ENCODE measurements around the gene CLEC20A.

CLEC20A gene

DNA sequence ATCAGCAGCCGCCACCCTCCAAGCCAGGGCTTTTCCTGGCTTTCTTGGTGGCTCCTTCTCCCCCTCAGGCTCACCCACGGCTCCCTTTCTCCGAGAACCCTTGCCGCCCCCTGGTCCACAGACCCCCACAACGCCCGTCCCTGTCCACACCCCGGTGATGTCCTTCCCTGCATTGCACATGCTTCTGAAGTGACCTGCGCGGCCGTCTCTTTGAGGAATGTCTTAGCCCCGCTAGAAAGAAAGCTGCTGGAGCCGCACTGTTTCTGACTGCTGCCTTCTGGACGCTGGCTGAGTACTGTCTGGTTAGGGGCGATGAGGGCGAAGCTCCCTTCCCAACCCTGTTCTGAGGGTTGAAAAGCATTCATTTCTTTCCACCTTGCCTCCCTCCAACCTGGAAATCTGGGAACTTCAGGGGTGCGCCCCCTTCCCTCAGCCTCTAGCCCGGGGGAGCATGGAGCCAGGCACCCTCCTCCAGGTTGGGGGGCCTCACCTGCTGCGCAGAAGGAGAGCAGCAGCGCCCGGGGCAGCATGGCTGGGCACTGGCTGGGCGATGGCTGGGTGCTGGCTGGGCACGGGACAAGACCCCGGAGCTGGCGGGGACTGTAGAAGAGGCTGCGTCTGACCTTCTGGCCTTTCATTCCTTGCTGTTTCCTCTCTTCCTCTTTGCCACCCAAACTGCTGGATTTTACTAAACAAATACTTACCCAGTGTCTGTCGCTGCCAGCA, at the start of gene CLEC20A:
Gene CLEC20A (minus strand): TSS at position 555 of the 726 bp plus-strand sequence. CDS start 25 bp downstream, at position 530.
- no peak for DNase-seq (ENCODE audit: low spot score)

GRCh38 chr1:178544531-178544930, 47.8 kb upstream of the CLEC20A start:
- no peak for DNase-seq (ENCODE audit: low spot score)

- DNase-seq (ENCODE audit: low spot score), result no peak
Measured at GRCh38 chr1:178543290-178543607, 46.5 kb upstream of the CLEC20A start.

GRCh38 chr1:178542554-178543289, 46.0 kb upstream of the CLEC20A start:
- DNase-seq (ENCODE audit: low spot score), result peak; percentile 70

GRCh38 chr1:178541829-178542553, 45.2 kb upstream of the CLEC20A start:
- peak; percentile 34 for DNase-seq (ENCODE audit: low spot score)

DNA sequence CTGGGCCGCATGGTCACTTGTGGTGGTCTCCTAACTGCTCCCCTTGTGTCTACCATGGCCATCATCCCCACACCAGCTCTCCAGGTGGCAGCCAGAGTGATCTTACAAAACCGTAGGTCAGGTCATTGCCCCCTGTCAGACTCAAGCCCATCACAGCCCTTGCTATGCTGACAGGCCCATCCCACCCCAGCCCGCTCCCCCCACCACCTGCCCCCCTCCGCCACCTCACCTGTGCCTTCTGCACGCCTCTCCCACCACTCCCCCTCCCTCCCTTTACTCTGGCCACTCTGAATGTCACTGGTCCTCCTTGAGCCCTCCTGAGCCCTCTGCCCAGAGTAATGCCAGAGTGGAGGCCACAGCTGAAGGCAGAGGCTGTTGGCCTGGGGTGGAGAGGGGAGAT, 44.6 kb upstream of the CLEC20A start:
- no peak for DNase-seq (ENCODE audit: low spot score)

DNA sequence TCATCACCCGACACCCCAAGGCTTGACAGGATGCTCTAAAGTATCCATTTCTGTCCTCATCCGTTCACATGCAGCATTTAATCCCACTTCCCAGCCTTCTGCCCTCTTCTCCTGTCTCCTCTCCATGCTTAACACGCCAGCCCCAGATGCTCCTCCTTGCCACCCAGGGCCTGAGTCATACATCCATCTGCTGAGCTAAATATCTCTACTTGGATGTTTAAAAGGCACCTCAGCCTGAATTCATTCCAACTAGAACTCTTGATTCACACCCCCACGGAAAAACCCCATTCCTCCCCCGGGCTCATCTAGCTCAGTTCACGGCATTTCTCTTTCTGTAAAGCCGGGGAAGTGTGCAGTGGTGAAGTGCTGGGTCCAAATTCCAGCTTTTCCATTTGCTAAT, 43.9 kb upstream of the CLEC20A start:
- DNase-seq (ENCODE audit: low spot score), result peak; percentile 83

- DNase-seq (ENCODE audit: low spot score), result peak; percentile 10
Measured at GRCh38 chr1:178540204-178540603, 43.4 kb upstream of the CLEC20A start.

DNA sequence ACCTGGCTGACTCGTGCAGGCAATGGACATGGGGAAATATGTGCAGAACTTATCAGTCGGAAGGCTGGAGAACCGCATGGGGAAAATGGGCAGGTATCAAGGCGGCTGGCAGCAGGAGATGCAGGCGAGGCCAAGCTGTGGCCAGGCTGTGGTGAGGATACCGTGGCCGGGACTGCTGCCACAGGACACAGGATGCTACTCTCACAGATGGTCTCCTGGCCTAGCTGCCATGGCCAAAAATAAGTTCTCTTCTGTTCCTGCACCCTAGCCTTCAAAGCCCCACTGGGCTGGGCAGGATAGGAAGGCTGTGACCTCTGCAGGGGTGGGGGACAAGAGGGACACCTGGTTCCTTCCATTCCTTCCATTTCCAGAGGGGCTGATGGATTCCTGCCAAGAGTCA, 42.5 kb upstream of the CLEC20A start:
- DNase-seq (ENCODE audit: low spot score), result no peak

- DNase-seq (ENCODE audit: low spot score), result no peak
Measured at GRCh38 chr1:178538192-178538916, 41.6 kb upstream of the CLEC20A start.

GRCh38 chr1:178537382-178538090, 40.8 kb upstream of the CLEC20A start:
- no peak for DNase-seq (ENCODE audit: low spot score)

DNA sequence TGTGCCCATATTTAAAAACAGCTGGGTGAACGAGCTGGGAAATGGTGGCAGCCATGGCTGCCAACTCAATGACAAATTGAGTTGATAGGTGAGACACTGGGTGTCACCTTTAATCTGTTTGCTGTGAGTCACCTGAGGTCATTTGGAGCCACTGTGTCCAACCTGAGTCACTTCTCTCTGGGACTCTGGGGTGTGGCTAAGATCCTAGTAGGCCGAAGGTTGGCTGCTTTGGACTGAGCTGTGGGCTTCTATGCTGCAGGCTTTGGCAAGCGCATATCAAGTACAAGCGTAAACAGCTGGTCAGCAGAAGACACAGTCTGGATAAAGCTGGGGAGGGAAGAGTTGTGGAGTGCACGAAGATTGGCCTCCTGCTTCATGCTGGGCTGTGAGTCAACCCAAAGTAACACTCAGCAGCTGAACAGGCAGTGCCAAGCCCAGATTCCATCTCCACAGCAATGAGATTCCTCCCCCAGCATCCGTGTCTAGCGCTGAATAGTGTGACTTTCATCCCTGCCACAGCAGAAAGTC, 40.1 kb upstream of the CLEC20A start:
- DNase-seq (ENCODE audit: low spot score), result peak; percentile 70

- no peak for DNase-seq (ENCODE audit: low spot score)
Measured at GRCh38 chr1:178536329-178536728, 39.6 kb upstream of the CLEC20A start.

DNA sequence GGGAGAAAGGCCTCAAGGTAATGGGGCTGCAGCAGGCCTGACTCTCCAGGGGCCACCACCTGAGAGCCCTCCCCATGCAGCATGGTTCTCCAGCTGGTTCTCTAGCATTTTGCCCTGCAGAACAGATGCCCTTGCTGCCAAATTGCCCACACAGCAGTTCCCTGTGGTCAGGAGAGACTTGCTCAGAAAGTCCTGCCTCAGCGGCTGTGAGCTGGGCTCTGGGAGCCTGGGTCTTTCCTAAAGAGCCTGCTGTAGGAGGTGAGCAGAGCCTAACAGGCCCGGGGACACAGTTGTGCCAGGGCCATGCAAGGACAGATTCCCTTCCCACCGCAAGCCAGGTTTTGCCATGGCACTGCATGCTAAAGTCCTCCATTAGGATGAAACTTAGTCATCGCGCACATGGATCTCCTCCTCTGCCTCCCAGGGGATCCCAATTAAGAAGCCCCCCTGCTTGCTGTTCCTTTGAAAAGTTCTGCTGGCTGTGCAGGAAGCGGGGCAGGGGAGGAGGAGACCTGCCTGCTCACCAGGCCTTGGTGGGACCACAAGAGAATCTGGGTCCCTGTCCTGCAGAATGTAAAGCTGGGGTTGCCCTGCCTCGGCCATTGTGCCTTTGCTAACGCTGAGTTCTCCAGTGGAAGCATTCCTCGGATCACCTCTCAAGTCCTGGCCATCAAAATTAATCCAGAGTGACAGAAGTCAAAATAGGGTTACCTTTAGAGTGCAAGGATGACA, 37.5 kb upstream of the CLEC20A start:
- DNase-seq (ENCODE audit: low spot score), result no peak

GRCh38 chr1:178533121-178533946, 36.6 kb upstream of the CLEC20A start:
- no peak for DNase-seq (ENCODE audit: low spot score)

DNA sequence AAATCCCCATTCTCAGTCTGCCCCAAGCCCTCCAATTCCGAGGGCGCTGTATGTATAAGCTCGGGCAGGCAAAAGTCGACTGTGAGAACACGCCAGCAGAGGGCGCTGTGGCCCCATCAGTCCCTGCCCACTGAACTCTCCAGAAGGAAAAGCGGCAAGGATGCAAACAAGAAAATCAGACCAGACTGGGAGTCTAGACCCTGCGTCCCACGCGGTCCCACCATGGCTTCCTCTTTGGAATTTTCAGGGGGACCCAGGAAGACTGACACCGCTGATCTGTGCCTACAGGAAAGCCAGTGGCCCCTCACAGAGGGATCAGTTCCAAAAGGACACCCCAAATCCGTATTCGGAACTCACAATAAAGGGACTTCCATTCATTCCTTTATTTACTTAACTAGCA, 35.6 kb upstream of the CLEC20A start:
- peak; percentile 76 for DNase-seq (ENCODE audit: low spot score)

DNA sequence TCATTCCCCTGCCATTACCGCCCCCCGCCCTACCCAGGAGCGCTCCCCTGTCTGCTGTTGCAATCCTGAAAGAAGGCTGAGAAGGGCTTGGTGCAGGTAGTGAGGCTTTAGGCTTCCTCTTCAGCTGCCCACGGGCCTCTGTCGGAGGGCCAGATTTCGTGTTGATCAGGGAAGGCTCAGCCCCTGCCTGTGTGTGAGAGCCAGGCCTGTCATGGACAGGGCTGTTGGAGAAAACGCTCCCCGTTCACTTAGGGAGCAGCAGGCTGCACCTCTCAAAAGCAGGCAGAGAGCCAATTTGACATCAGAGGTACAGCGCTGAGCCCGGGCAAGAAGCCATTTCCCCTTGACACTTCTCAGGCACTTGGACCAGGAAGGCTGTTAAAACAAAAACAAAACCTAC, 35.1 kb upstream of the CLEC20A start:
- no peak for DNase-seq (ENCODE audit: low spot score)

DNA sequence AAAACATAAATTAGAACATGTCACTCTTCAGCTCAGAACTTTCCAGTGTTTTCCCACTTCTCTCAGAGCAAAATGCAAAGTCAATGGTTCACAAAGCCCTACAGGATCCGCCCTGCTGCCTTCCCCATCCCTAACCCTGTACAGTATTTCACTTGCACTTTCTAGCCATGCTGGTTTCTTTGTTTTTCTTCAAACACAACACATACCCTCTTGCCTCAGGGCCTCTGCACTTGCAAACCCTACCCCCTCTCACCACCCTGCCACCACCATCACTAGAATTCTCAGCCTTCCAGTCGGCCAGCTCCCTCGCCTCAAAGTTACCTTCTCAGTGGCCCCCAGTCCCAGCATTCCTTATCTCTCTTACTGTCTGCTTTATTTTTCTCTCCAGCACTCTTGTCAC, 33.7 kb upstream of the CLEC20A start:
- no peak for DNase-seq (ENCODE audit: low spot score)

DNA sequence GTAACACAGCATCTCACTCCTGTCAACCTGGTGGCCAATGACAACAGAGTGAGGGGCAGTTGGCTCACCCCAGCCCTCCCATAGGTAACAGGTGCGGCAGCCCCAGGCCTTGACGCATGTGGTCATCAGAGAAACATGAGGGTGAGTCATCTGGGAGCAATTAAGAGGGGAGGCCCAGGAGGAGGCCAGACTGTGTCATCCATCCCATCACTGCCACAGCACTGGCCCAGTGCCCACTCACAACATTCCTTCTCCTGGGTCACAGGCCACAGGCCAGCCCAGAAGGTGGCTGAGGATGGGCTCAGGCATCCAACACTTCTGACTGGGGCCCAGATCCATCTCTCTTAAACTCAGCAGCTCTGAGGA, 33.3 kb upstream of the CLEC20A start:
- no peak for DNase-seq (ENCODE audit: low spot score)
